ENCODE results near the gene PEAR1. TPM values are rescaled to one million over a fixed set of nuclear protein-coding genes. Genes with fewer than 3 reads are reported as not detected.

The PEAR1 gene
- total RNA-seq, 1 experiment from 2014 or later = 10.8 TPM

GRCh38 chr1:156925154-156926010 lies 31.9 kb downstream of the PEAR1 start:
- ChIA-PET RAD21 (ENCODE audit: low non-redundant PET in 1 of 2, low total read pairs in 2 of 2, uncharacterized antibody in 2 of 2, unreplicated experiment in 2 of 2) (interaction anchor here (0.6 to 1.1 kb wide), 3 partner anchors 33 to 236 kb away, joined by 3 to 4 read pairs (median 3); no protein-coding TSS in a partner anchor), CTCF (interaction anchor here (4.0 kb wide), 1 partner anchor 34 kb away, joined by 62 read pairs; the partner anchor contains the start of gene PEAR1), POLR2A (no interaction called here)
- Histone ChIP-seq H3K27me3 (ENCODE audit: insufficient read depth, low read length) (peaks cover 20% of the 10 kb centered on the region; the same call in 1 of the 2 replicates), H3K4me3 (replicated peaks in 1 of 2; ENCODE audit: low read depth in 1 of 2, low read length in 2 of 2) (0 out of 4 replicates have a peak overlapping the region, but pooled peaks of 1 of the 2 experiments have one; percentile 27), H3K9me2 (ENCODE audit: insufficient read depth) (no peaks in the 10 kb centered on the region), H3K4me2 (ENCODE audit: low read length) (peak overlapping the region; percentile 93), H2AFZ (ENCODE audit: low read depth, low read length, poor library complexity, severe bottlenecking) (no peak overlapping the region), H3K4me1 (ENCODE audit: control insufficient read depth in 1 of 2, insufficient read depth in 2 of 2, low read length in 2 of 2) (peaks cover 20 to 37% of the 10 kb centered on the region in 2 experiments), H3K9me3 (ENCODE audit: control insufficient read depth in 1 of 2, insufficient read depth in 1 of 2, low read depth in 1 of 2, low read length in 2 of 2) (no peaks in the 10 kb centered on the region), H3K36me3 (ENCODE audit: control insufficient read depth in 1 of 2, insufficient read depth in 2 of 2, low read length in 2 of 2) (no peaks in the 10 kb centered on the region), H3K27ac (ENCODE audit: low read depth, low read length) (no peak overlapping the region), H4K20me1 (ENCODE audit: insufficient read depth) (no peaks in the 10 kb centered on the region), H3K79me2 (ENCODE audit: insufficient read depth, low read length) (no peaks in the 10 kb centered on the region), H3K9ac (ENCODE audit: low read length) (no peak overlapping the region; the same call in 1 of the 2 replicates)
- no TSS peak for BruUV-seq (replicated peaks)
- no peak for ATAC-seq
- no peak for DNase-seq (ENCODE audit: low read depth, low spot score)
- intact Hi-C loops (cut with micrococcal nuclease) = loop anchor here (5.0 to 10.0 kb wide), 3 partner anchors 128 to 301 kb away; no protein-coding TSS in a partner anchor
- TF ChIP-seq EZH2 (IDR thresholded peaks at IDR 0.05) (no peak), CEBPB (IDR thresholded peaks at IDR 0.05; ENCODE audit: low read depth) (no peak), JUND (IDR thresholded peaks at IDR 0.05) (no peak), RAD21 (IDR thresholded peaks at IDR 0.05; ENCODE audit: low read depth) (no peak), SRF (IDR thresholded peaks at IDR 0.05; ENCODE audit: low read depth) (no peak), ZNF274 (IDR thresholded peaks at IDR 0.05; ENCODE audit: low read depth, low read length) (no peak), YY1 (IDR thresholded peaks at IDR 0.05; ENCODE audit: extremely low read depth, insufficient replicate concordance, low read depth, low read length) (no peak), ZBTB33 (IDR thresholded peaks at IDR 0.05; ENCODE audit: extremely low read depth, insufficient replicate concordance, low read length) (no peak), CTCF (IDR thresholded peaks at IDR 0.05 in 2 of 3, conservative IDR thresholded peaks at IDR 0.05 in 1 of 3; ENCODE audit: borderline replicate concordance in 1 of 3, insufficient read depth in 1 of 3, low read depth in 2 of 3, low read length in 2 of 3) (no peak), FOSL1 (IDR thresholded peaks at IDR 0.05; ENCODE audit: low read depth) (no peak), EGR1 (IDR thresholded peaks at IDR 0.05; ENCODE audit: low read depth) (no peak), REST (IDR thresholded peaks at IDR 0.05; ENCODE audit: low read depth) (no peak), POLR2AphosphoS5 (IDR thresholded peaks at IDR 0.05; ENCODE audit: low read depth, low read length) (no peak), POLR2A (IDR thresholded peaks at IDR 0.05; ENCODE audit: borderline replicate concordance, extremely low read depth, insufficient read depth, insufficient read length) (no peak), MAX (IDR thresholded peaks at IDR 0.05) (no peak), CBX3 (IDR thresholded peaks at IDR 0.05; ENCODE audit: low read depth) (no peak)
